Measurements from ENCODE around the gene KRT3.

- TF ChIP-seq, protein P1, sequence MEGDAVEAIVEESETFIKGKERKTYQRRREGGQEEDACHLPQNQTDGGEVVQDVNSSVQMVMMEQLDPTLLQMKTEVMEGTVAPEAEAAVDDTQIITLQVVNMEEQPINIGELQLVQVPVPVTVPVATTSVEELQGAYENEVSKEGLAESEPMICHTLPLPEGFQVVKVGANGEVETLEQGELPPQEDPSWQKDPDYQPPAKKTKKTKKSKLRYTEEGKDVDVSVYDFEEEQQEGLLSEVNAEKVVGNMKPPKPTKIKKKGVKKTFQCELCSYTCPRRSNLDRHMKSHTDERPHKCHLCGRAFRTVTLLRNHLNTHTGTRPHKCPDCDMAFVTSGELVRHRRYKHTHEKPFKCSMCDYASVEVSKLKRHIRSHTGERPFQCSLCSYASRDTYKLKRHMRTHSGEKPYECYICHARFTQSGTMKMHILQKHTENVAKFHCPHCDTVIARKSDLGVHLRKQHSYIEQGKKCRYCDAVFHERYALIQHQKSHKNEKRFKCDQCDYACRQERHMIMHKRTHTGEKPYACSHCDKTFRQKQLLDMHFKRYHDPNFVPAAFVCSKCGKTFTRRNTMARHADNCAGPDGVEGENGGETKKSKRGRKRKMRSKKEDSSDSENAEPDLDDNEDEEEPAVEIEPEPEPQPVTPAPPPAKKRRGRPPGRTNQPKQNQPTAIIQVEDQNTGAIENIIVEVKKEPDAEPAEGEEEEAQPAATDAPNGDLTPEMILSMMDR (IDR thresholded peaks at IDR 0.05): no peak
- TF ChIP-seq ZNF281 (CRISPR knock-in tag; IDR thresholded peaks at IDR 0.05) (no peak), ZNF263 (CRISPR knock-in tag; IDR thresholded peaks at IDR 0.05; ENCODE audit: low read depth) (no peak), ZSCAN18 (CRISPR knock-in tag; IDR thresholded peaks at IDR 0.05) (no peak), CREB1 (CRISPR knock-in tag; IDR thresholded peaks at IDR 0.05) (no peak), ZNF232 (CRISPR knock-in tag; IDR thresholded peaks at IDR 0.05) (no peak)
These were observed 495 bp upstream of the KRT3 start for GRCh38 chr12:52796429-52796794.

All from WTC11 (cell line).